Hepatocyte (in vitro differentiated cells): ENCODE measurements around the gene BAG1. TPM values are rescaled to one million over a fixed set of nuclear protein-coding genes. Genes with fewer than 3 reads are reported as not detected.
A peak's percentile ranks its signal among the peaks of the same experiment; 100 is the strongest.

Experiments used
- DNase-seq: peaks from one replicate; pipeline ENCODE4 v3.0.0-alpha.2; 2016; ENCODE audit warnings: low spot score
- H2AFZ ChIP-seq: fragments of 200-600 bp; sonication (generic); 2 replicates; pipeline ENCODE4 v1.6.0; 2016; ENCODE audit warnings: antibody characterized with exemption, mild to moderate bottlenecking
- H3K27ac ChIP-seq: fragments of 200-600 bp; sonication (generic); 2 replicates; pipeline ENCODE4 v1.5.1; 2016; ENCODE audit warnings: mild to moderate bottlenecking
- H3K27me3 ChIP-seq: fragments of 200-600 bp; sonication (generic); 2 replicates; pipeline ENCODE4 v1.6.1; 2016
- H3K36me3 ChIP-seq: fragments of 200-600 bp; sonication (generic); replicated peaks from 2 replicates; pipeline ENCODE4 v1.5.1; 2016; ENCODE audit warnings: low read depth; ENCODE audit not compliant: insufficient read depth
- H3K4me1 ChIP-seq: fragments of 200-600 bp; sonication (generic); 2 replicates; pipeline ENCODE4 v1.5.1; 2016; ENCODE audit warnings: mild to moderate bottlenecking, moderate library complexity; ENCODE audit not compliant: insufficient read depth
- H3K4me2 ChIP-seq: fragments of 200-600 bp; sonication (generic); 2 replicates; pipeline ENCODE4 v1.6.0; 2016
- H3K4me3 ChIP-seq: fragments of 200-600 bp; sonication (generic); 2 replicates; pipeline ENCODE4 v1.5.1; 2016; ENCODE audit warnings: mild to moderate bottlenecking
- H3K79me2 ChIP-seq: fragments of 200-600 bp; sonication (generic); 2 replicates; pipeline ENCODE4 v1.6.0; 2017; ENCODE audit warnings: mild to moderate bottlenecking
- H3K9me2 ChIP-seq: fragments of 200-600 bp; sonication (generic); replicated peaks from 2 replicates; pipeline ENCODE4 v1.6.0; 2017; ENCODE audit warnings: mild to moderate bottlenecking; ENCODE audit not compliant: insufficient read depth
- H3K9me3 ChIP-seq: fragments of 200-600 bp; sonication (generic); 2 replicates; pipeline ENCODE4 v1.5.1; 2016; ENCODE audit warnings: low read depth, mild to moderate bottlenecking
- H4K20me1 ChIP-seq: fragments of 200-600 bp; sonication (generic); 2 replicates; pipeline ENCODE4 v1.6.0; 2016; ENCODE audit warnings: mild to moderate bottlenecking; ENCODE audit not compliant: insufficient read depth, poor library complexity, severe bottlenecking
- CTCF ChIP-seq: fragments of 200-600 bp; sonication (generic); IDR thresholded peaks from 2 replicates; pipeline ENCODE4 v1.5.1; 2016; ENCODE audit warnings: antibody characterized with exemption, mild to moderate bottlenecking; ENCODE audit not compliant: poor library complexity
- EZH2 ChIP-seq: fragments of 200-600 bp; sonication (generic); IDR thresholded peaks from 2 replicates; pipeline ENCODE4 v1.6.1; 2016; ENCODE audit warnings: antibody characterized with exemption, mild to moderate bottlenecking, borderline replicate concordance
- EZH2phosphoT487 ChIP-seq: fragments of 200-600 bp; sonication (generic); IDR thresholded peaks from one replicate; pipeline ENCODE4 v1.6.1; 2018; ENCODE audit warnings: antibody characterized with exemption, mild to moderate bottlenecking, low read depth, moderate library complexity; ENCODE audit not compliant: unreplicated experiment, severe bottlenecking
- WGBS: methylation state at CpG from one replicate; pipeline ENCODE4 v1.1.6; 2016; ENCODE audit warnings: low lambda C conversion rate; ENCODE audit errors: missing lambda C conversion rate; 5-methylcytosine and 5-hydroxymethylcytosine counted together
- polyA plus RNA-seq: library from polyadenylated mRNA; unstranded; fragments of >200 nt; fragmentation: Nextera tagmentation; extraction: Ambion mirVana; gene quantifications from 2 replicates; pipeline ENCODE4 v1.2.1, GENCODE V29; 2016
- total RNA-seq: library from RNA; depleted of rRNA; stranded (reverse); fragments of >200 nt; gene quantifications from 2 replicates; pipeline ENCODE4 v1.2.3, GENCODE V29; 2014

Gene BAG1
- total and polyA plus RNA-seq, 2 experiments from 2014 or later: 78.5 to 103 TPM

GRCh38 chr9:33225319-33226147, 39.0 kb downstream of the BAG1 start:
- TF ChIP-seq EZH2: no peak
- peak; percentile 81 for TF ChIP-seq CTCF
- H3K9me3 ChIP-seq: no peaks in the 10 kb centered on the region
- WGBS: 28% methylated on average over 6 of the region's 6 CpGs
- H3K27me3 ChIP-seq: no peaks in the 10 kb centered on the region
- no peak overlapping the region for H3K27ac ChIP-seq
- no peak overlapping the region for H3K4me2 ChIP-seq
- no peak overlapping the region for H3K4me3 ChIP-seq
- H3K9me2 ChIP-seq: no peaks in the 10 kb centered on the region
- peaks cover 4% of the 10 kb centered on the region for H3K4me1 ChIP-seq
- DNase-seq: peak; percentile 81
- H3K36me3 ChIP-seq: no peaks in the 10 kb centered on the region
- no peak overlapping the region for H2AFZ ChIP-seq
- no peaks in the 10 kb centered on the region for H3K79me2 ChIP-seq
- no peaks in the 10 kb centered on the region for H4K20me1 ChIP-seq

DNA sequence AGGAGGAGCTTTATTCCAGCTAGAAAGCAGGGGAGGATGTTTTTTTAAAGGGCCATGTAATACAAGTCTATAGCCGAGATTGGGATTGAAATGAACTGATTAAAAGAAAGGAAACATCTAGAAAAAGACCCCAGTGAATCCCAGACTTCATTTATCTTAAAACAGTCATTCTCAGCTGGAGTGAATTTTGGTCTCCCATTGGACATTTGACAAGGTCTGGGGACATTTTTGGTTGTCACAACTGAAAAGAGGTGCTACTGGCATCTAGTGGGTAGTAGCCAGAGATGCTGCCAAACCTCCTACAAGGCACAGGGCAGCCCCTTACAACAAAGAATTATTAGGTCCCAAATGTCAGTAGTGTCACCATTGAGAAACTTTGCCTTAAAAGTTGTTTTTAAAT, 40.8 kb downstream of the BAG1 start:
- TF ChIP-seq CTCF: no peak
- no peak for TF ChIP-seq EZH2
- TF ChIP-seq EZH2phosphoT487: no peak
- H3K9me2 ChIP-seq: no peaks in the 10 kb centered on the region
- H2AFZ ChIP-seq: no peak overlapping the region
- no peak for DNase-seq
- no peaks in the 10 kb centered on the region for H3K27me3 ChIP-seq
- H3K4me1 ChIP-seq: peaks cover 4% of the 10 kb centered on the region
- H3K36me3 ChIP-seq: no peaks in the 10 kb centered on the region
- 73% methylated on average over 1 of the region's 1 CpG for WGBS
- H3K9me3 ChIP-seq: no peaks in the 10 kb centered on the region
- no peaks in the 10 kb centered on the region for H4K20me1 ChIP-seq
- H3K79me2 ChIP-seq: no peaks in the 10 kb centered on the region
- no peak overlapping the region for H3K4me3 ChIP-seq
- H3K4me2 ChIP-seq: no peak overlapping the region
- H3K27ac ChIP-seq: no peak overlapping the region

DNA sequence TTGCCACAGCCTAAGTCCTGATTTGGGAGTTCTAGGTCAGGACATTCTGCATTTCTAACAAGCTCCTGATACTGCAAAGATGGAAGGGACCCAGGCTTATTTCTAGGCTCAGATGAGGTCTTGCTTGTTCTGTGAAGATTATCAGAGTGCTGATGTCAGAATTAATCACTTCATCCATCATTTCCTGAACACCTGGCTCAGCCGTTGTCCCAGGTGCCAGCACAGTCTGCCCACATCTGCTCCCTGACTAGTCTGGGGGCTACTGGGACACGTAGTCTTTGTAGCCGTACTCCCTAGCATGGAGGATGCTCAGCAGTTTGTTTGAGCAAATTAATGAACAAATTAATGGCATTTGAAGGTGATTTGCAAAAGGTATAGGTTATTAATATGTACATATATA, 42.5 kb downstream of the BAG1 start:
- no peaks in the 10 kb centered on the region for H3K9me3 ChIP-seq
- H3K9me2 ChIP-seq: no peaks in the 10 kb centered on the region
- no peak for DNase-seq
- no peak overlapping the region for H3K4me2 ChIP-seq
- H3K27ac ChIP-seq: no peak overlapping the region
- no peak overlapping the region for H2AFZ ChIP-seq
- H3K4me3 ChIP-seq: no peak overlapping the region
- H3K36me3 ChIP-seq: no peaks in the 10 kb centered on the region
- peaks cover 4% of the 10 kb centered on the region for H3K4me1 ChIP-seq
- WGBS: 81% methylated on average over 3 of the region's 3 CpGs
- H3K79me2 ChIP-seq: no peaks in the 10 kb centered on the region
- no peaks in the 10 kb centered on the region for H4K20me1 ChIP-seq
- TF ChIP-seq CTCF: no peak
- TF ChIP-seq EZH2: no peak
- no peak for TF ChIP-seq EZH2phosphoT487
- H3K27me3 ChIP-seq: no peaks in the 10 kb centered on the region
